ENCODE data around the gene HOXC13.

GRCh38 chr12:53974084-53975063, 35.7 kb downstream of the HOXC13 start, which contains the start of gene HOTAIR:
- TF ChIP-seq CTCF (conservative IDR thresholded peaks at IDR 0.05; ENCODE audit: low read length) (no peak), EZH2phosphoT487 (IDR thresholded peaks at IDR 0.05; ENCODE audit: borderline replicate concordance, low read depth, low read length) (no peak)
